ENCODE measurements around the gene HOXC11.

HOXC11 gene

DNA sequence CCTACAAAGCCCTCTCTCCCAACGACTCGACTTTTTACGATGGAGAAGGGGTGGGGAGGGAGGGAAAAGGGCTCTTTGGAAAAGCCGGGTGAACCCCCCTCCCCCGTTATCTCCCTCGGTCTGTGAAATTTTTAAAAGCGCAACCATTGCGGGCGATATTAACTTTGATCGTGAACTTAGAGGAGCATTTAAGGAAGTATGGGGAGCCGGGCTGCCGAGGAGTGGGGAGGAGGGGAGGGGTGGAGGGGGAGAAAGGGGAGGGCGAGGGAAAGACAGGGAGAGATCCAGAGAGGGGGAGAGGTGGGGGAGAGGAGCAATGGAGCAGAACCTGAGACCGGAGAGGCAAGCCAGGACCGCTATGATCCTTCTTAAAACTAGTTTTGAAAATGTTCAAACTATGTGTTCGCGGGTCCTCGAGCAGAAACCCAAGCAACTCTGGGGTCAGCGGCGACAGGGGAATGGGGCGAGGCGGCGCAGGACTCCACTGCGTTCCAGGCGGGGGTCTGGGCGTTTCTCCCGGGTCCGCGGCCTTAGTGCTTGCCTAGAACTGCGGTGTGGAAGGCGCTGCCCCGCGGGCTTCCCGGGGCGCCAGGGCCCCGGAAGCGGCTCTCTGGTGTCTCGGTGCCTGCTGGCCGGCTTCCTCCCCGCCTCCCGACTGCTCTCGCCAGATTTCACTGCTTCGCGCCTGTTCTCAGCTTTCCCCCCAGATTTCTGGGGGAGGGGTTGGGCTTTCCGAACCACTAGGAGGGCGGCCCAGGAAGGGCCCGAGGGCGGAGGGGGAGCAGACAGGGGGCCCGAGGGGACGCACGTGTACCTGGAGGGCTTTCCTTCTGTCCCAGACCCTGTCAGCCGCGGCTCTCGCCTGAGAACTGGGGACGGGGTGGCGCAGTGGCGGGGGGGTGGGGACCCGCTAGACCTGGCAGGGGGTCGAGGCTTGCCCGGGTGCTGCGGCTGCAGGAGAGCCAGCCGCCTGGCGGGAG lies 1.4 kb downstream of the HOXC11 start, which contains the start of gene HOTAIR:
Gene HOTAIR (minus strand): TSS at position 871 of the 980 bp plus-strand sequence.
- peak; percentile 61 for DNase-seq (ENCODE audit: low spot score)

DNA sequence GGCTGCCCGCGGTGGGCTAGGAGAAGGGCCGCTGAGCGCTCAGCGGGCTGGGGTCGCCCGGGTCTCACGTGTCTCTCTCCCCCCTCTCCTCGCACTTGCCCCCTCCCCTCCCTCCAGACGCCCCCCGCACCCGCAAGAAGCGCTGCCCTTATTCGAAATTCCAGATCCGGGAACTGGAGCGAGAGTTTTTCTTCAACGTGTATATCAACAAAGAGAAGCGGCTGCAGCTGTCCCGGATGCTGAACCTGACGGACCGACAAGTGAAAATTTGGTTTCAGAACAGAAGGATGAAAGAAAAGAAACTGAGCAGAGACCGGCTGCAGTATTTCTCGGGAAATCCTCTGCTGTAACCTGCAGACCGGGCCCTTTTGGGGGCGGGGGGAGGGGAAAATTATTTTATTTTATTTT lies 2.1 kb downstream of the HOXC11 start:
- no peak for DNase-seq (ENCODE audit: low spot score)

DNA sequence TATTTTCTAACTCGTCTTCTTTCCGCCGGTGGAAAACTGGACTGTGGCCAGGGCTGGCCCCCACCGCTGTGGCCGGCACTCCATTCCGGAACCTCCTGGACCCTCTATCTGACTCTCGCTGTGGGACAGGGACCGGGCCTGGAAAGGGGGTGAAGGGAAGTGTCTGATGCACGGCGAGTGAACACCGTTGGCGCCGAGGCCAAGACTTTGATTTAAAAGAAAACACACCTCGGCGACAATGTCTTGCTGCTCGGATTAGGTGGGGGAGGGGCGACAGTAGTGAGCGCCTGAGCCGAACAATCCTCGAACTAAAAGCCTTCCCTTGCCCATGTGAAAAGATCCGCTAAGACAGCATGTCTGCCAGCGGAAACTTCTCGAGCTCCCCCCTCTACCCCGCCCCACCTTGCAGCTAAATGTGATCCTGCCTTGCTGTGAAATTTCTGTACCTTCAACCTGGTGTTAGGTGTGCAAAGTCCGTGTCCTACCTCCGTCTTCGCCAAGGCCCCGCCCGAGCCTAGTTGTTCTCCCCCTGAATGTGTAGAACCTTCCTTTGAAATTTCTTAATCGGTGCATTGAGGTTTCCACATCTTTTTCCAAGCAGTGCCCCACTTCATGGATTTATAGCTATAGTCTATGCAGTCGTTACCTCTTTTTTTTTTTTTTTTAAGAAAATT lies 2.7 kb downstream of the HOXC11 start:
- no peak for DNase-seq (ENCODE audit: low spot score)

DNA sequence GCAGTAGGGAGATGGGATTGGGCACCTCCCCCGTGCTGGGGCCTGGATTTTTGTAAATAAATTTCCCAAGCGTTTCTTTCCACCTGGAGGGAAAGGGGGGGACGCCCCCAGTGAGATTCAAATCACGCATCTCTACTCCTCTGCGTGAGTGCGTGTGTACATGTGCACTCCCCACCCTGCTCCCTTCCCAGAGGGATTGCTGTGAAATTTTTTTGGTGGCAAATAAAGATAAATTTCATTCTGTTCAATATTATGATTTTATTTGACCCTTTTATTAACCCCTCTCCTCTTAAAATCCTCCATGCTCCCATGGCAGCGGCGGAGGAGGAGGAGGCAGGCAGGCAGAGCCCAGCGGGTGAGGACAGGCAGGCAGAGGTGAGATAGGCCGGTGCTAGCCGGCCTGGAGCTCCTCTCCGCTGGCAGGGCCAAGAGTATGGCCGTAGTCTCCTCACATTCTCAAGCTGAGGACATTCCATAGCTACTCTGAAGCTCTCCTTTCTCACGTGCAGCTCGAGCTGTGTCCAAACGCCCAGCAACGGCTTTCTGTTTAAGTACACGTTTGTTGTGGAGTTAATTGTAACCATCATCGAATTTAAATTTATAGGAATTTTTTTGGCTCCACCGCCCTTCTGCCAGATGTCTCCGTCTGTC lies 3.4 kb downstream of the HOXC11 start:
- no peak for DNase-seq (ENCODE audit: low spot score)

GRCh38 chr12:53976823-53977595 lies 4.1 kb downstream of the HOXC11 start:
- DNase-seq (ENCODE audit: low spot score) = no peak

DNA sequence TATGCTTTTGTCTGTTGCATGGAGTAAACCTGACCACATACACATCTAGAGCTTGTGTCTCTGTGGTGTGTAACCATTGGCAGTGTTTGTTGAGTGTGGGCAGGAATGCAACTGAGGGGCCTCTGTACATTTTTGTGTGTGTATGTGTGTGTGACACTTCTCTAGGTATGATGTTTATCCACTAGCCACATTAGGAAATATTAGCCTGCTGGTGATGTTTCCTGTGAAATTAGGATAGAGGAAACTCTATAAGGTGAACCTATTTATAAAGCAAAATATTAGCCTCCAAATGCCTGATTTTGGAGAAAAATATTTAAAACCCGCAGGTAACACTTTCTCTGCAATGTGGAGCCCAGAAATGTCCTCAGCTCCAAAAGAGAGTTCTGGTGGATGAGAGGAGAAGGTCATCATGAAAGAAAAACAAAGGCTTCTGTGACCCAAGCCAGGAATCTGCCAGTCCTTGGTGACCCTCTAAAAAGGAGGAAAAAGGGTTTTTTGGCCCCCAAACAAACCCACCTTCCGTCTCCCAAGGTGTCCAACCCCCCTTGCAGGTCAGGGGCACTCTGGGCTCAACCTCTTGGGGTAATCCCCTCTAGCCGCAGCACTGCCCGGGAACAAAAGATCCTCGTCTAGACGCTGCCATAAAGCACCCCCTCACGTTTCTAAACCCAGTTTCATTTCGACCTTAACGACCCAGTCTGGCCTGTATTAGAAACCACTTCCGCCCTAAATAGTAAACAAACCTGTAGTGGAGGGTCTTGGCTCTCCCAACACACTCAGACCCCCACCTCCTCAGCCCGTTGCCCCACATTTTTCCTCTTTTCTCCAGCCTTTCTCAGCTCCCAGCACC lies 4.9 kb downstream of the HOXC11 start:
- DNase-seq (ENCODE audit: low spot score) = no peak

DNA sequence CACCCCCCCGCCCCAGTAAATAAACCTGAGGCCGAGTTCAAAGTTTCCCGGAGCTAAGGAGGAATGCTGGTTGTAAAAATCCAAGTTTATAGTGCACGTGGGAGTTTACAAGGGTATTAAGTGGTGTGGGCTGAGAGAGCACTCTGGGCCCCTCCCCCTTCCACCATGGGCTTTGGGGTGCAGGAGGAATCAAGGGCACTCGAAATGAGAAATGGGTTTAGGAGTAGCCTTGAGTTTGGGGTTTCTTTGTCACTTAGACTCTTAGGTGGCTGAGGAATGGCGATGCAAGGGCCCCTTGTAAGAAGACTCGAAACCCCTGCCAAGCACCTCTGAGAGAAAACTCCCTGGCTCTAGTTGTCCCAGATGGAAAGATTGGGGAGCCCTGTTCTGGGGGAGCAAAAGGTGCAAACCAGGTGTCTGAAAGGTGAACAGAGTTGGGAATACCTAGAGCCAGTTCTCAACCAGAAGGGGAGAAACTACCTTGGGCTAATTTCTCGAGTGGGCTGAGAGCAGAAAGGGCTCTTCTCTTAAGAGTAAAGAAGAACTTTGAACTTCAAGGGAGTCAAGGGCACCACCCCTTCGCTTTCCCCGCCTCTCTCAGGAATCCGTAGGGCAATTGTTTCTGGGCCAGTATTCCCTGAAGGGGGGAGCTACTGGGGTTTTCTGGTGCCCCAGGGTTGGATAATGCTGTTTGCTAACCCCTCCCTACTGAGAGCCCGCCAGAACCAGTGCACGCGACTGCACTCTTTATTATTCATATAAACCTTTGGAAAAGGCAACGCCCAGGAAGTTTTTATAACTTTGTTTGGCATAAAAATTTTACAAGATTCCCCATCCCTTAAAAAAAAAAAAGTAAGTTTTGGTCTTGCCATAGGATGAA lies 5.8 kb downstream of the HOXC11 start:
- DNase-seq (ENCODE audit: low spot score) = no peak

DNA sequence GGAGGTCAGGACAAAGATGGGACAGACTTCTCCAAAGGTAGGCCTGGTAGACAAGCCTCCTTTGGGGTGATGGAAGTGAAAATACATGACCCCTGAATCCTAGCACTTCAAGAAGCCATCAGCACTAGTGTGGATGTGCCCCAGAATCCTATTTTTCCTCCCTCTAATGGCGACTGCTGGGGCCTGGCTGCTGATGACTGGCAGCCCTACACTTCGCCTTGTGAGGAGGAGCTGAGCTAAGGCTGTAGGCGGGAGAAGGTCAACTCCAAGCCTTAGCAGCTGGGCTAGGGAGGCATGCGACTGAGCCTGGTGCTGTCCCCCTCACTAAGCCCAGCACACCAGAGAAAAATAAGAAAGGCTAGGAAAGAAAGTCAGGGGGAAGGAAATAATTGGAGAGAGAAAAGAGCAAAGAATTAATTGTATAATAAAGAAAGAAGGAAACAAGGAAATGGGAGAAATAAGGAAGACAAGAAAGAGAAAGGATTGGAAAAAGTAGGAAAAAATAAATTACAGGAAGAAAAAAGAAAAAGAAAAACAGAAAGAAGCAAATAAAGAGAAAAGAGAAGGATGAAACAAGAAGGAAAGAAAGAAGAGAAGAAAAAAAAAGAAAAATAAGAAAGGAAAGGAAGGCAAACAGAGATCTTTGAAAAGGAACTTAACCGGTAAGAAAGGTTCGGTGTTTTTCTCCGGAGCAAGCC lies 7.3 kb downstream of the HOXC11 start:
- no peak for DNase-seq (ENCODE audit: low spot score)

DNA sequence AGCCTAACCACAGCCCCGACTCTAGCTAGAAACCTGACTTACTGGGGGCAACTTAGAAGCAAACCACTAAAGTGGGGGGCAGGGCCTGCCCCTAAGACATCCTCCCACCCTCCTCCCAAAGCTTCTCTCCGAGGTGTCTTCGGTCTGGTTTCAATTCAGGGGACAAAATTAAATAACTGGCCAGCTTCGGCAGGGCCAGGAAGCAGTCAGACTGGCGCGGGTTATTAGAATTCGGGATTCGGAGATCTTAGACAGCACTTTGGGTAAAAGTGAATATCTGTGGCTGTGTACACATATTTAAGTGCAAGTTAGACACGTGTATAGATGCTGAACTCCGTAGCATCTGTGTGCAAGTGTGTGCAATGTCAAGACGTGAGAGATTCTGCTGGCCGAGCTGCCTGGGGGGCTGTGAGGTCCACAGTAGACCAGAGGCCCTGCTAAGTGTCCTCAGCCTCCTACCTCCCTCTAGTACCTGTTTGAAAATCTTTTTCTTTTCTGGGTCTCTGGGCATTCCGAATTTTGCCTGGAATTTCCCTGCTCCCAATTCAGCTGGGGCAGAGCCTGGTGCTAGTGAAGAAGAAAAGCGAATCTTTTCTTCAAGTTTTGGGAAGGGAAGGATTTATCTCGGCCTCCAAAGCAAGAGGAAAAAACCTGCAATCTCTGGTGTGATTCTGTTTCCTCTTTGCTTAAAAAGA lies 8.0 kb downstream of the HOXC11 start:
- DNase-seq (ENCODE audit: low spot score) = no peak

GRCh38 chr12:53981634-53982565 lies 9.0 kb downstream of the HOXC11 start:
- no peak for DNase-seq (ENCODE audit: low spot score)

GRCh38 chr12:53982648-53983567 lies 10.0 kb downstream of the HOXC11 start:
- no peak for DNase-seq (ENCODE audit: low spot score)

GRCh38 chr12:53983568-53983949 lies 10.6 kb downstream of the HOXC11 start:
- no peak for DNase-seq (ENCODE audit: low spot score)

DNA sequence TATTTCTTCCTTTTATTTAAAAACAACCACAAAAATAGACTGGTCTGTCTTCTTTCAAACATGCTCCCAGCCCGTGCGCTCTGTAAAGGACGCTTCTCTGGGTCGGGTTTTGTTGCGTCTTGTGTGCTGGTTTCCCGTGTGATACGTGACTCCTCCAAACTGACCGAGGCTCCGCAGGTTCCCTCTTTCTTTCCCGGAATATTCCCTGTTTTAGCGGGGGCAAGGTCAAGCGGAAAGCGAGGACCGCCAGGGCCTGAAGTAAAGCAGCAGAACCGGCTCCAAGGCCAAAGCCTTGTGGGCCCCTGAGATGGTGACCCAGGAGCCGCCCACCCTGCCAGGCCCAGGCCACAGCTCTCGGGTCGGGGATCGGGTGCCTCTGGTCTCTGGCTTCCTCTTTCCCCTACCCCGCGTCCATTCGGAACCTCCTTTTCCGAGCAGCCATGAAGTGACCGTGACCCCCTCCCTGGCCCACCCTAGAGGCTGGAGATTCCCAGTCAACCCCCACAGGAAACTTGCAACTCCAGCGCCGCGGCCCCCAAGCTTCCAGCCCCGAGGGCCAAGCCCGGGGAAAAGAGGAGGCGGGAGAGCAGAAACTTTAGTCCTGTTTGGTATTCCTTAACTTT lies 11.1 kb downstream of the HOXC11 start:
- DNase-seq (ENCODE audit: low spot score) = no peak

GRCh38 chr12:53984901-53985691 lies 12.2 kb downstream of the HOXC11 start, which contains the start of gene HOXC10:
Gene HOXC10 (plus strand): TSS chr12:53985146. CDS start chr12:53985260, 114 bp downstream.
- DNase-seq (ENCODE audit: low spot score) = peak; percentile 93

DNA sequence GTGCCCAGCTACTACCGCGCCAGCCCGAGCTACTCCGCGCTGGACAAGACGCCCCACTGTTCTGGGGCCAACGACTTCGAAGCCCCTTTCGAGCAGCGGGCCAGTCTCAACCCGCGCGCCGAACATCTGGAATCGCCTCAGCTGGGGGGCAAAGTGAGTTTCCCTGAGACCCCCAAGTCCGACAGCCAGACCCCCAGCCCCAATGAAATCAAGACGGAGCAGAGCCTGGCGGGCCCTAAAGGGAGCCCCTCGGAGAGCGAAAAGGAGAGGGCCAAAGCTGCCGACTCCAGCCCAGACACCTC lies 12.7 kb downstream of the HOXC11 start:
- DNase-seq (ENCODE audit: low spot score) = no peak

Measured in COLO829 (cell line).